Stimulated activated CD8-positive, alpha-beta memory T cell treated with anti-CD3 and anti-CD28 coated beads, Interleukin-4, amount 100 ng/mL, for 24 hours (primary cell): ENCODE data around the gene SCRT2.

Experiments
- DNase-seq: peaks from one replicate; pipeline ENCODE4 v3.0.0-alpha.2; 2020; ENCODE audit warnings: low read depth

The SCRT2 gene

GRCh38 chr20:634148-634925, 41.3 kb downstream of the SCRT2 start:
- DNase-seq: no peak

- DNase-seq: no peak
These were observed 44.5 kb downstream of the SCRT2 start for GRCh38 chr20:631101-631500.

GRCh38 chr20:626579-626978, 49.0 kb downstream of the SCRT2 start:
- DNase-seq: no peak

- no peak for DNase-seq
These were observed 50.2 kb downstream of the SCRT2 start for GRCh38 chr20:625360-625932.

GRCh38 chr20:623704-624103, 51.9 kb downstream of the SCRT2 start:
- DNase-seq: no peak

- no peak for DNase-seq
These were observed 52.6 kb downstream of the SCRT2 start for GRCh38 chr20:623021-623420.

GRCh38 chr20:622161-622560, 53.4 kb downstream of the SCRT2 start:
- DNase-seq: no peak

- DNase-seq: no peak
These were observed 54.4 kb downstream of the SCRT2 start for GRCh38 chr20:621125-621756.

GRCh38 chr20:620246-620645, 55.4 kb downstream of the SCRT2 start:
- DNase-seq: no peak

- DNase-seq: no peak
These were observed 56.6 kb downstream of the SCRT2 start for GRCh38 chr20:618980-619379.

- no peak for DNase-seq
These were observed 57.5 kb downstream of the SCRT2 start for GRCh38 chr20:617934-618690.

GRCh38 chr20:615514-615913, 60.1 kb downstream of the SCRT2 start:
- no peak for DNase-seq

- DNase-seq: no peak
These were observed 63.8 kb downstream of the SCRT2 start for GRCh38 chr20:611843-612185.
